GM19351 (cell line): ENCODE results near the gene NOL12.

Experiments
- ATAC-seq: cut with Tn5 transposase; IDR thresholded peaks from one replicate; pipeline ENCODE4 v1.9.1; 2021; ENCODE audit warnings: mild to moderate bottlenecking, moderate library complexity; ENCODE audit not compliant: unreplicated experiment

NOL12 gene

GRCh38 chr22:37659066-37659896 lies 26.9 kb upstream of the NOL12 start:
- peak; percentile 20 for ATAC-seq

- no peak for ATAC-seq
Measured at GRCh38 chr22:37659897-37660708, 26.0 kb upstream of the NOL12 start.

- no peak for ATAC-seq
Measured at GRCh38 chr22:37660709-37661045, 25.5 kb upstream of the NOL12 start.

- ATAC-seq, result no peak
Measured at GRCh38 chr22:37661160-37661924, 24.8 kb upstream of the NOL12 start.

GRCh38 chr22:37662039-37662438 lies 24.1 kb upstream of the NOL12 start:
- no peak for ATAC-seq

- ATAC-seq, result no peak
Measured at GRCh38 chr22:37663521-37664140, 22.5 kb upstream of the NOL12 start.

GRCh38 chr22:37664249-37665101 lies 21.7 kb upstream of the NOL12 start:
- no peak for ATAC-seq

- no peak for ATAC-seq
Measured at GRCh38 chr22:37665487-37665886, 20.7 kb upstream of the NOL12 start.

- ATAC-seq, result no peak
Measured at GRCh38 chr22:37669586-37669985, 16.6 kb upstream of the NOL12 start.

- no peak for ATAC-seq
Measured at GRCh38 chr22:37672206-37672919, 13.8 kb upstream of the NOL12 start.

GRCh38 chr22:37672920-37673455 lies 13.2 kb upstream of the NOL12 start:
- ATAC-seq, result no peak

GRCh38 chr22:37674248-37674647 lies 11.9 kb upstream of the NOL12 start:
- ATAC-seq, result no peak

GRCh38 chr22:37674951-37675929 lies 10.9 kb upstream of the NOL12 start, which contains the start of gene LGALS1:
TSS of gene LGALS1 (plus strand) at chr22:37675636. CDS start at chr22:37675703, 67 bp downstream.
- peak; percentile 53 for ATAC-seq

GRCh38 chr22:37675930-37676735 lies 10.0 kb upstream of the NOL12 start:
- ATAC-seq, result no peak

GRCh38 chr22:37676736-37677492 lies 9.2 kb upstream of the NOL12 start:
- ATAC-seq, result peak; percentile 53

GRCh38 chr22:37677493-37677974 lies 8.6 kb upstream of the NOL12 start:
- peak; percentile 13 for ATAC-seq
